Sciatic nerve (tissue), 2 donors: ENCODE measurements around the gene TM4SF18. TPM values are rescaled to one million over a fixed set of nuclear protein-coding genes. Genes with fewer than 3 reads are reported as not detected.

Source experiments
- ATAC-seq: fragments of 200-7000 bp; cut with Tn5 transposase; one replicate; pipeline ENCODE4 v1.9.1; 2020; ENCODE audit warnings: mild to moderate bottlenecking, moderate library complexity
- DNase-seq: peaks from one replicate; pipeline ENCODE4 v3.0.0-alpha.2; 2020; ENCODE audit warnings: low spot score
- intact Hi-C: fragments of 100-400 bp; cut with DNase I; formaldehyde crosslinking; loops from one replicate; pipeline ENCODE4 v1.14.2; 2022
- total RNA-seq: library from RNA; stranded (reverse); fragmentation: NEBNext Ultra II Directional; extraction: Animal tissue kit (Norgen Biotek cat#: 25700); gene quantifications from one replicate; pipeline ENCODE4 v1.2.1, GENCODE V29; 2021
- donor health status: DM: no; HTN: no; CAD: no.
- donor health status: DM: no; HTN: no; CAD: no.

Gene TM4SF18
- total RNA-seq, 1 donor from 2014 or later = 11.8 TPM

DNA sequence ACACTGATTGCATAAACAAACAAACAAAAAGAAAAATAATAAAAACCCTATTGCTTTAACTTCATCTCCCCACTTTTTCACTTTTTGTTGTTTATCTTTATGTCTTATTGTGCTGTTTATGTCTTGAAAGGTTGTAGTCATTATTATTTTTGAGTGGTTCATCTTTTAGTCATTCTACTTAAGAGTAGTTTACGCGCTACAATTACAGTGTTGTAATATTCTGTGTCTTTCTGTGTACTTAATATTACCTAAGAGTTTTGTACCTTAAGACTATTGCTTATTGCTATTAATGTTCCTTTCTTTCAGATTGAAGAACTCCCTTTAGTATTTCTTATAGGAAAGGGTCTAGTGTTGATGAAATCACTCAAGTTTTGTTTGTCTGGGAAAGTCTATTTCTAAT, 28.1 kb downstream of the TM4SF18 start:
- DNase-seq (no peak), ATAC-seq (no peak)
- intact Hi-C loops = no loop called here

DNA sequence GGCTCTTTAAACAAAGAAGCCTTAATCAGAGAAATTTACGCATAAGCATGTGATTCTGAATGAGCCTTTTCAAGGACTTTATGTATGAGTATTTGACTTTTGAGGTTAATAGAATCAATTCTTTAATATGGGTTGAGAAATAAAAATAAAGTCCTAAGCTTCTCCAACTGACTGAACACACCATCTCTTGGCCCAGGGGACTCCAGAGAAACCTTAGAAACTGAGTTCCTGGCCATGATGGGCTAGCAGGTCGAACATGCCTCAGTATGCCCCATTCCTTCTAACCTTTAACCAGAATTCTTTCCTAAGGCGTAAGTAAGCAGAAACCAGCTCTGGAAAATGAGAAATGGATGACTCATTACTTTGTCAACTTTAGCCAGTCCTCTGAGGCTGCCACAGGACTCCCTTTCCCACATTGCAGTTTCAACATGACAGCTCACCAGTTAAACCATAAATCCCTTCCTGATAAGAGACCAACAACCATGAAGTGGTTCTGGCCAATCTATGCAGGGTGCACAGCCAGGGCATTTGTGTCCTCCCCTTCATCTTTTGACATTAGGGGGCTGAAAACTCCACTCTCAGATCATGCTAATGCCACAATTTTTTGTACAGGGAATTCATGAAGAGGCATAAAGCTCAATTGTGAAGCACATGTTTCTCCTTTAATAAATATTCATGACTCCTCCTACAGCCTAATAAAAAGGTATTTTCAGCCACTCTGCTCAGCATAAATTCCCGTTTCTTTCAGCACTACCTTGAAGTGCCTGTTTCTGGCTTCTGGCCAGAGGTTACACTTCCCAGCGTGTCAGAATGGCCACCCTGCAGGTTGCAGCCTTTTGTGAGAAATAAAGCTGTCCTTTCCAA, 33.3 kb downstream of the TM4SF18 start:
- ATAC-seq (peak; percentile 86), DNase-seq (no peak)
- intact Hi-C loops = no loop called here

DNA sequence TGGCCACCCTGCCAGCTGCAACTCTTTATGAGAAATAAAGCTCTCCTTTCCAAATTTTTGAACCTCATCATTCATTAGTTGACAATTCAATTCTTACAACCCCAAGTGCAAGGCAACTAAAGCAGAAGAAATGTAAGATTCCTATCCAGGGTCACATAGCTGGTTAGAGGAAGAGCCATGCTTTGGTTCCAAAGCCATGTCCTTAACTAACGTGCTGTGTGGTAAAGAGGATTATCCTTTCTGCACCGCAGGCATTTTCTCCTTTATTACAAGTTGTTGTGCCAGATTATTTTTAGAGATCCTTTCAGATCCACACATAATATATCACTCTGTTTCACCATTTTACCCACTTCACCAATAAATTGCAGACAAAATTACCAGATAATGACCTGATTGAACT, 36.5 kb downstream of the TM4SF18 start:
- ATAC-seq = no peak
- no peak for DNase-seq
- intact Hi-C loops = no loop called here

DNA sequence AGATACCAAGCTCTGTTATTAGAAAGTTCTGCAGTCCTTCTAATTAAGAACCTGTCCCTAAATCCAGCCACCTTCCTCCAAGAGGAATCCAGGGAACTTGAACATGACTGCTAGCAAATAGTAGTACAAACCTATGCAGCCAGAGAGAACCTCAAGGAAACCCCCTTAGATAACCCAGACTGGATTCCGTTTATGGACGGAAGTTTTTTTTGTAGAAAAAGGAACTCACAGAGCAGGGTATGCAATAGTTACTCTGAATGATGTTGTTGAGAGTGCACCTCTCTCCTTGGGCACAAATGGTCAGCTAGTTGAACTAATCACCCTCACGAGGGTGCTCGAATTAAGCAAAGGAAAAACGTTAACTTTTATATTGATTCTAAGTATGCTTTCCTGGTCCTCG, 40.8 kb downstream of the TM4SF18 start:
- DNase-seq (no peak), ATAC-seq (no peak)
- intact Hi-C loops = no loop called here

DNA sequence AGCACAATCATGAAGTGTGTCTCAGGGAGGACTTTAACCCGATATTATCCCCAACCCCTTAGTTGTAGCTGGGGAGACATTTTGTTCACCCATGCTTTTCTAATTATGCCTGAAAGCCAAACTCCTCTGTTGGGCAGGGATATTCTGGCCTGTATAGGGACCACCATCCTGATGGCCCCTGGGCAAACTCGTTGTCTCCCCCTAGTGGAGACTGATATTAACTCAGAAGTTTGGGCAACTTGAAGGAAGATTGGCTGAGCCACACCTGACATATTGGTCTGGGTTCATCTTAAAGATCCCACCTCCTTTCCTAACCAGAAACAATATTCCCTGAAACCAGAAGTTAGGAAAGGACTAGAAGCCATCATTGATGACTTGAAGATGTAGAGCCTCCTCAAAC, 42.3 kb downstream of the TM4SF18 start:
- DNase-seq = no peak
- no peak for ATAC-seq
- intact Hi-C loops = no loop called here

DNA sequence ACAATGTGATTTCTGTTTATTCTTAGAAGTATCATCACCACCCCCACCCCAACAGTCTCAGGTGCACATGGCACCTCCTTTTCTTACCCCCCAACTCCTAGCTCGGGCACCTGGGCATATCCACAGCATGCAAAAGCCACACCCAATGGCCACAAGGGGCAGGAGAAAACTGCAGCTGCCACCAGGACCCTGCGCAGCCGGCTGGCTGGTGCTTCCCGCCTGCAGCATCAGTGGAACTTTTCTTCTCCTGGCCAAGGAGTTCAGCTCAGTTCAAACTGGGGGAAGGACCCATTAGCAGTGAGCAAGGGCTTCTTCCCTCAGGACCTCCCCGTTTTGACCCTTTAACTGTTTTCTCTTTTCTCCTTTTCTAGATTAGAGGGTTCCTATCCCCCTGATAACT, 44.8 kb downstream of the TM4SF18 start:
- ATAC-seq (no peak), DNase-seq (no peak)
- intact Hi-C loops = no loop called here

DNA sequence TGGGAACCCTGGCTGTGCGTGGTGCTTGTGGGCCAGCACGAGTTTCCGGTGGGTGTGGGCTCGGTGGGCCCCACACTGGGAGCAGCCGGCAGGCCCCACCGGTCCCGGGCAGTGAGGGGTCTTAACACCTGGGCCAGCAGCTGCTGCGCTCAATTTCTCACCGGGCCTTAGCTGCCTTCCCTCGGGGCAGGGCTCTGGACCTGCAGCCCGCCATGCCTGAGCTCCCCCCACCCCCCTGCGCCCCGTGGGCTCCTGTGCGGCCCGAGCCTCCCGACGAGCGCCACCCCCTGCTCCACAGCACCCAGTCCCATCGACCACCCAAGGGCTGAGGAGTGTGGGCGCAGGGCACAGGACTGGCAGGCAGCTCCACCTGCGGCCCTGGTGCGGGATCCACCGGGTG, 49.4 kb downstream of the TM4SF18 start:
- ATAC-seq (no peak), DNase-seq (no peak)
- intact Hi-C loops = no loop called here

DNA sequence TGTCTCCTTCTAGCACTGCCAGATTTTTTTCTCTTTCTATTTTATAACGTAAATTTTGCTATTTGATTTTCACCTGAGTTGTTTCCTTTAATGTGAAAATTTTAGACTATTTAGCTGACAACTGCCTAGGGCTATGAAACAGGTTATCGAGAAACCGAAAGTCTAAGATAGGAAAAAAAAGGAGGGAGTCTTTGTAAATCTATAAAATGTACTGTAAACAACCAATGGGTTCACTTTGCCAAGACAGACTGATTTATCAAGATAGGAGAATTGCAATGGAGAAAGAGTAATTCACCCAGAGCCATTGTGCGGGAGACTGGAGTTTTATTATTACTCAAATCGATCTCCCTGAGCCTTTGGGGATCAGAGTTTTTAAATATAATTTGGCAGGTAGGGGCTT, 50.0 kb downstream of the TM4SF18 start:
- intact Hi-C loops = no loop called here
- no peak for ATAC-seq
- no peak for DNase-seq

DNA sequence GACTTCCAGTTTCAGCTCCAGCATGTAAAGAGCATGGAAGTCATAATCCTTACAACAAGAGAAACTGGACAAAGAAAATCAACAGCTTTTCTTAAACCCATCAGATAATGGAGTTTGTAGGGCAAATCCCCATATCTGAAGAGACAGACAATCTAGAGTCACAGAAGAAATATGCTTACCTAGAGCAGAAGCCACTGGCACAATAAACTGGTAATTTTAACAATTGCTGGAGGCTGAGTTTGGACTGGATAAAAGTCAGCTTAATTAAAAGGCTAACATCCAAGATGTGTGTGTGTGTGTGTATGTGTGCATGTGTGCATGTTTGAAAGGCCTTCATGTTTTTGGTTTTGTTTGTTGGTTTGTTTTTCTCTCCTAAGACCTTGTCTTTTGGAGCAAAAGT, 50.6 kb downstream of the TM4SF18 start:
- intact Hi-C loops = no loop called here
- ATAC-seq (no peak), DNase-seq (no peak)

DNA sequence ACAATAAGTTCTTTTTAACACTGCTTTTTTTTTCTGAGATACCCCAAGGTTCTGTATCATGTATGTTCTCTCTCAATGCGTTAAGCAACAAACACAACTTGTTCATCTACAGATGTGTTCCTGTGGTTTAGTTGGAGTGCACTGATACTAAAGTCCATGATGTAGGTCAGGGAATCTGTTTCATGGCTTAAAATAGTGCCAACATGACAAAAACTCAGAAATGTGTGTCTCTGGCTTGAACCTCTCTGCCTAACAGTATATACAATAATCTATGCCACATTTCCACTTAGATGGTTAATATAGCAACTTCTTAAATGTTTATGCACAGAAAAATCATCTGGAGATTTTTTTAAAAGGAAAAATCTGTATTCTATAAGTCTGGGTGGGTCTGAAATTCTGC, 51.1 kb downstream of the TM4SF18 start:
- intact Hi-C loops = no loop called here
- ATAC-seq (no peak), DNase-seq (no peak)

DNA sequence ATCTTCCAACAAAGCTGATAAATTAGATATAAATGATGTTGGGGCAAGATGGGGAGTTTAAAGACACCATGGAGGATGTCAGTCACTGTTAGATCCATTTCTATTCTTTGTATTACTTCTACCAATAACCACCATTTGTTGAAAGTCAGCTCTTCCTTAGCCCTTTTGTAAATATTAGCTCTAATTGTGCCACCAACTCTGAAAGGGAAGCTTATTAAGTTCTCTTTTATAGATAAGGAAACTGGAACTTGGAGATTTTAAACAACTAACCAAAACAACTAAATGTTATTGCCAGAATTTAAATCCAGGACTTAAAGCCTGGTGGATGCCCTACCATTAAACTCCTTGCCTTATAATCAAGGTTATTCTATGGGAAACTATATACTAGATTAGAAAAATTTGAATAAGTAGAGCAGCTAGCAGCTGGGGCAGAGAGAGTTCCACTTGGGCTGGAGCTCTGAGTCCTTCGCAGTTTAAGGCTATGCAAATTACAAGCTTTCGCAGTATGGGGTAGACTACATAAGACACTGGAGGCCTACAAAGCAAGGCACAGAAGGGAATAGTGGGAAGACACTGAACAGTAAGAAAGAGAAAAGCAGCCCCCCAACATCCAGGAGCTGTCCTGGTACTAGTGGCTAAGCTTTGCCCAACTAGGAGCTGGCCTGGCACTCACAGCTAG, 52.6 kb downstream of the TM4SF18 start:
- DNase-seq (no peak), ATAC-seq (no peak)
- intact Hi-C loops = no loop called here

DNA sequence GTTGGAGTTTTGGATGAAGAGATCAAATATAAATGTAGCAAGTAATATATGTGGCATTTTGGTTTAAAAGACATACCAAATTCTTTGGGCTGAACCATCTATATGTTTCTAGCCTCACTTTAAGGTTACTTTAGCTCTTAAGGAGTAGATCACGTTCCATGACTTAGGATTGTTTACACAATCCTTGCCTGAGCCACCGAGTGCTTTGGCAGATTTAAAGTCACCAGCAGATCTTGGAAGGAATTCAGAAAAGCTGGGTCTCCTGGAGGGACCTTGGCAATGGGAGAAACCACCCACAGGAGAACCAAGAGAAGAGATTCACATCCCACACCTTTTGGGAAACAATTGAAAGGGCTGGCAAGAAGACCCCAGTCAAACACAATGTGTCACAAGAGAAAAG, 54.5 kb downstream of the TM4SF18 start:
- DNase-seq (no peak), ATAC-seq (no peak)
- intact Hi-C loops = loop anchor here (10.0 kb wide), 1 partner anchor 324 kb away; no protein-coding TSS in a partner anchor

DNA sequence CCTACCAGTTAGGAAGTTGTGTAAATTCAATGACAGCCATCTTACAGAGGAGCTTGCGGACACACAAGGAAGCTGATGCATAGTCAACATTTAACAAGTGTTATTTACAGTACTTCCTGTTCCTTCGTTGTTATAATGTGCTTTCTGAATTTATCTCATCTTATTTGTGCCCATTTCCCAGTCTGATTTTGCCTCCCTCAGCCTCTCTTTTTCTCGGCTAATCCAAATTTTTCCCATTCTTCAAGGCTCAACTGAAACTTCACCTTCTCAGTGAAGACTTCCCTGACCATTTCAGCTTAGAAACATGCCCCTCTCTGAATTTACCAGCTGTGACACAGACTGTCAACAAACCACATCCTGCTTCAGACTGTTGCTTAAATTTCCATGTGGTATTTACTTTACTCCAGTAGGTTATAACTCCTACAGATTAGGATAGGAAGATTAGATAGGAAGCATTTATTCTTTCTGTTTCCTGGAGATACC, 56.1 kb downstream of the TM4SF18 start:
- intact Hi-C loops = loop anchor here (10.0 kb wide), 1 partner anchor 323 kb away; no protein-coding TSS in a partner anchor
- ATAC-seq = peak; percentile 30
- DNase-seq = no peak

DNA sequence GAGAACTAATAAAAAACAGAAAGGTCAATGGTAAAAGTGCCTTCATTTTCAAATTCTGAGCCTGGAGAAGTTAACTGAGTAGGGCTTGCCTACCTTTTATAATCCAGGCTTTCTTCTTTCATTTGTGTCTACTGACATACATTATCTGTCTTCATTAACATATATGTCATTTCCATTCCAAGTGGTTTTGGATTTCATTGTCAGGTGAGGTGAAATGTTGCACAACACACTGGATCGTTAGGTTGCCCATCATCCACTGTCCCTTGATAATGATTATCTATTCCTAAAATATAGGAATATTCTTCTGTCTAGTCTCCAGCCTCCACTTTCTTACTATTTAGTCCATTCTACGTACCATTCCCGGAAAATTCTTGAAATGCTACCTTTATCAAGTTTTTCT, 56.8 kb downstream of the TM4SF18 start:
- DNase-seq (no peak), ATAC-seq (no peak)
- intact Hi-C loops = loop anchor here (10.0 kb wide), 1 partner anchor 322 kb away; no protein-coding TSS in a partner anchor

DNA sequence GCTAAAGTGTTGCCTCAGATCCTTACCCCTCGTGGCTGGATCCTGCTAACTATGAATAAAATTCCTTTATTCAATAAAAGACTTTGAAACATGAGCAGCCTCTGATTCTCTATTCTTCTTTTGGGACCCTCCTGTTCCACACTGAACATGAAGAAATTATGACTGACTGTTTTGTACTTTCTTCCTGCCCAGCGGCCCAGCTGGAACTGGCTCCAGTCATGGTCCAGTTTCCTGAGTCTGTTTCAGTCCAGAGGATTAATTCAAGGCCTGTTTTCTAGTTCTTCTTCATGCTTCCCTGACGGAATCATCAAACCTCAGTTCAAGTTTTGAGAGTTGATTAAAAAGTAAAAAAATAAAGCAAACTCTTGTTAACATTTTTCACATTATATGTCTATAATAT, 59.2 kb downstream of the TM4SF18 start:
- ATAC-seq (peak; percentile 40), DNase-seq (no peak)
- intact Hi-C loops = loop anchor here (5.0 to 10.0 kb wide), 2 partner anchors 157 to 319 kb away; no protein-coding TSS in a partner anchor

DNA sequence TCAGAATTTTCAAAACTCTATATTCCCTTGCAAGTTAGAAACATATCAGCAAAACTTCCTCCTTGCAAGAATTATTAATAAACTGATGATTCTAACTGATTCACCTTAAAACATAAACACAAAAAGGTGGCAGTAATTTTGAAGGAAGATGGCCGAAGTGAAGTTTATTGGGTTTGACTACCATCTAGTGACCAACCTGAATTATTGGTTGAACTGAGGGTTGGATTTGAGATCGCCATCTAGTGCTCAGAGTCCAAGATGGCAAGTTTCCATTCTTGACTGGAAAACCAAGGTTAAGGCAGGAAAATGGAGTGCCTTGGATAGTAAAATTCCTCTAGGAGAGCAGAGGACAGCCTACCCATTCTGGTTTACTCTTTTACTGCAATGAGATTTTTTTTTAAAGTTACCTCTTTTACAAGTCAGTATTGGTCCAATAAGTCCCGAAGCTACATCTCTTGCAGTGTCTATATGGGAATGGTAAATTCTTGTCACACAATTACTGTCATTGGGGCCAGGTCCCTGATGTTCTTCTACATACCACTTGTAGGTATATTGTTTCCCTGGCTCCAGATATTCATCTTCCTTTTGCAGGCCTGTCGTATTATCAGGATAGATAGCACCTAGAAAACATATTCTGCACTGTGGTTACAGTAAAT, 60.2 kb downstream of the TM4SF18 start:
- intact Hi-C loops = loop anchor here (5.0 to 10.0 kb wide), 2 partner anchors 156 to 318 kb away; no protein-coding TSS in a partner anchor
- ATAC-seq = peak; percentile 88
- no peak for DNase-seq

DNA sequence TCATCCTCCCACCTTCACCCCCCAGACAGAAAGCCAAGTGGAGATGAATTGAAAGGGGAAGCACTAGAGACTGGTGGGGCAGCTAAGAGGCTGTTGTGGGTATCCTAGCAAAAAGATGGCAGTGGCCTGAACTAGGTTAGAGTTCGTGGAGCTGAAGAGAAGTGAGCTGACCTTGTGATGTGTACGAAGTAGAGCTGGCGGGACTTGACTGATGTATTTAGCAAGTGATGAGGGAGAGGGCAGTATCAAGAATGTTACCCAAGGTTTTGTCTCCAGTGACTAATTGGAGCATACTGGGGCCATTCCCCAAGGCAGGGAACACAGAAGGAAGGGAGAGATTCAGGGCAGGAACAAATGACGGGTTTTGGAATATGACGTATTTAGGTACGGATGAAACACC, 61.8 kb downstream of the TM4SF18 start:
- ATAC-seq (no peak), DNase-seq (no peak)
- intact Hi-C loops = loop anchor here (5.0 to 10.0 kb wide), 2 partner anchors 154 to 317 kb away; no protein-coding TSS in a partner anchor

DNA sequence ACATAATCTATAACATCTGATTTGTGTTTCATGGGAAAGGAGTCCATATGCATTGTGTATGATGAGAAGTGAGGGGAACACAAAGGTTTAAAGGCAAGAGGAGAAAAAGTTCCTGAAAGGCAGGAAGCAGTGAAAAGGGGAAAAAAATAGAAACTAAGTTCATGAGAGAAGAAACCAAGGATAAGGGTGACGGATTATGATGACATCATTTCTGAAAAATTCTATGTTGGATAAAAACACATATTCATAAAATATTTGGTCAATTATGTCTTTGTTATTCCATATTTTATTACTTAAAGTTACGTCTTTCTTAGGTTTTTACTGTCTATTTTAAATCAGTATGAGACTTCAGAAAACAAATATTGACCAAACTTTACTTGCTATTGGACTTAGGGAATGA, 63.3 kb downstream of the TM4SF18 start:
- ATAC-seq = no peak
- no peak for DNase-seq
- intact Hi-C loops = loop anchor here (5.0 to 10.0 kb wide), 2 partner anchors 153 to 315 kb away; no protein-coding TSS in a partner anchor

DNA sequence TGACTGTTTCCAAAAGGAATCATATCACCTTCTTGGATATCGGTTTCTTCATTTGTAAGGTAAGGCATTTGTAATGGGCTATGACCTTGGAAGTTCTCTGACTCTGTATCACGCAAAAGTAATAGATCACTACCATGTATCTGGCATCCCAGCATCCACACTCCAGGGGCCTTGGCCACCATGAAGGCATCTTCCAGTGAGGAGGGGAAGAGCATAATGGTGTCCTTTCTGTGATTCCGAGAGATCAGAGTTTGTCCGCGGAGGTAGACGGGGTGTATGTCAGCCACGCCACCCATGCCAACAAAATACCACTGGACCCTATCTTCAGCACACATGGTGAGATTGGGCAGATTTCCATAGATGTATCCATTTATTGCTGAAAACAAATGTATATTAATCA, 63.7 kb downstream of the TM4SF18 start:
- DNase-seq (no peak), ATAC-seq (no peak)
- intact Hi-C loops = loop anchor here (5.0 to 10.0 kb wide), 3 partner anchors 152 to 1793 kb away; no protein-coding TSS in a partner anchor
